ENCODE data around the gene GNG7.

GNG7 gene

GRCh38 chr19:2495651-2496316 is 206.7 kb downstream of the GNG7 start:
- FAIRE-seq: no peak

GRCh38 chr19:2495130-2495641 is 207.3 kb downstream of the GNG7 start:
- FAIRE-seq: no peak

- no peak for FAIRE-seq
Measured at GRCh38 chr19:2494447-2495129, 207.9 kb downstream of the GNG7 start.

- FAIRE-seq: no peak
Measured at GRCh38 chr19:2494084-2494446, 208.4 kb downstream of the GNG7 start.

- peak; percentile 56 for FAIRE-seq
Measured at GRCh38 chr19:2493448-2493847, 209.0 kb downstream of the GNG7 start.

- FAIRE-seq: no peak
Measured at GRCh38 chr19:2492870-2493269, 209.6 kb downstream of the GNG7 start.

GRCh38 chr19:2491130-2491801 is 211.2 kb downstream of the GNG7 start:
- no peak for FAIRE-seq

GRCh38 chr19:2490659-2491058 is 211.8 kb downstream of the GNG7 start:
- FAIRE-seq: no peak

GRCh38 chr19:2488942-2489731 is 213.4 kb downstream of the GNG7 start:
- FAIRE-seq: no peak

GRCh38 chr19:2488405-2488941 is 214.0 kb downstream of the GNG7 start:
- no peak for FAIRE-seq

- FAIRE-seq: no peak
Measured at GRCh38 chr19:2487842-2488241, 214.7 kb downstream of the GNG7 start.

GRCh38 chr19:2487090-2487489 is 215.4 kb downstream of the GNG7 start:
- FAIRE-seq: no peak

- FAIRE-seq: no peak
Measured at GRCh38 chr19:2485428-2485827, 217.1 kb downstream of the GNG7 start.

GRCh38 chr19:2484178-2484937 is 218.1 kb downstream of the GNG7 start:
- FAIRE-seq: no peak

GRCh38 chr19:2483484-2484151 is 218.9 kb downstream of the GNG7 start:
- no peak for FAIRE-seq

GRCh38 chr19:2483084-2483483 is 219.4 kb downstream of the GNG7 start:
- FAIRE-seq: no peak

- no peak for FAIRE-seq
Measured at GRCh38 chr19:2482354-2483038, 220.0 kb downstream of the GNG7 start.

- FAIRE-seq: no peak
Measured at GRCh38 chr19:2481466-2481865, 221.0 kb downstream of the GNG7 start.

- no peak for FAIRE-seq
Measured at GRCh38 chr19:2479556-2480194, 222.8 kb downstream of the GNG7 start.

Data from G401.6 (cell line).